ENCODE results near the gene ZNF10.

ZNF10 gene

GRCh38 chr12:133202493-133203343 lies 72.3 kb downstream of the ZNF10 start:
- DNase-seq = no peak

DNA sequence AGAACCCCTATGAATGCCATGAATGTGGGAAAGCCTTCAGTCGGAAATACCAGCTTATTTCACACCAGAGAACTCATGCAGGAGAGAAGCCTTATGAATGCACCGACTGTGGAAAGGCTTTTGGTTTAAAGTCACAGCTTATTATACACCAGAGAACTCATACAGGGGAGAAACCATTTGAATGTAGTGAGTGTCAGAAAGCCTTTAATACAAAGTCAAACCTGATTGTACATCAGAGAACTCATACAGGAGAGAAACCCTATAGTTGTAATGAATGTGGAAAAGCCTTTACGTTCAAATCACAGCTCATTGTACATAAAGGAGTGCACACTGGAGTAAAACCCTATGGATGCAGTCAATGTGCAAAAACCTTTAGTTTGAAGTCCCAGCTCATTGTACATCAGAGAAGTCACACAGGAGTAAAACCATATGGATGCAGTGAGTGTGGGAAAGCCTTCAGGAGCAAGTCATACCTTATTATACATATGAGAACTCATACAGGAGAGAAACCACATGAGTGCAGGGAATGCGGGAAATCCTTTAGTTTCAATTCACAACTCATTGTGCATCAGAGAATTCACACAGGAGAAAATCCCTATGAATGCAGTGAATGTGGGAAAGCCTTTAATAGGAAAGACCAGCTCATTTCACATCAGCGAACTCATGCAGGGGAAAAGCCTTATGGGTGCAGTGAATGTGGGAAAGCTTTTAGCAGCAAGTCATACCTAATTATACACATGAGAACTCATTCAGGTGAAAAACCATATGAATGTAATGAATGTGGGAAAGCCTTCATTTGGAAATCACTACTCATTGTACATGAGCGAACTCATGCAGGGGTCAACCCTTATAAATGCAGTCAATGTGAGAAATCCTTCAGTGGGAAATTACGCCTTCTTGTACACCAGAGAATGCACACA lies 73.2 kb downstream of the ZNF10 start:
- DNase-seq = no peak

DNA sequence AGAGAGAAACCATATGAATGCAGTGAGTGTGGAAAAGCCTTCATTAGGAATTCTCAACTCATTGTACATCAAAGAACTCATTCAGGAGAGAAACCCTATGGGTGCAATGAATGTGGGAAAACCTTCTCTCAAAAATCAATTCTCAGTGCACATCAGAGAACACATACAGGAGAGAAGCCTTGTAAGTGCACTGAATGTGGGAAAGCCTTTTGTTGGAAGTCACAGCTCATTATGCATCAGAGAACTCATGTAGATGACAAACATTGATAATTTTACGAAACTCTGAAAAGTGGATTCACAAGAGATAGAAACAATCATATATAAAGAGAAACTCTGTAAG lies 73.8 kb downstream of the ZNF10 start:
- DNase-seq = no peak

GRCh38 chr12:133206390-133206789 lies 76.0 kb downstream of the ZNF10 start:
- DNase-seq = no peak

Measured in DMS 273 treated with DMSO at 0.1 percent for 48 hours (cell line).